ENCODE measurements around the gene MTMR1.
A peak's percentile ranks its signal among the peaks of the same experiment; 100 is the strongest.

Gene MTMR1

GRCh38 chrX:150762258-150763165, 69.3 kb downstream of the MTMR1 start:
- no peak for DNase-seq (ENCODE audit: low spot score)

DNA sequence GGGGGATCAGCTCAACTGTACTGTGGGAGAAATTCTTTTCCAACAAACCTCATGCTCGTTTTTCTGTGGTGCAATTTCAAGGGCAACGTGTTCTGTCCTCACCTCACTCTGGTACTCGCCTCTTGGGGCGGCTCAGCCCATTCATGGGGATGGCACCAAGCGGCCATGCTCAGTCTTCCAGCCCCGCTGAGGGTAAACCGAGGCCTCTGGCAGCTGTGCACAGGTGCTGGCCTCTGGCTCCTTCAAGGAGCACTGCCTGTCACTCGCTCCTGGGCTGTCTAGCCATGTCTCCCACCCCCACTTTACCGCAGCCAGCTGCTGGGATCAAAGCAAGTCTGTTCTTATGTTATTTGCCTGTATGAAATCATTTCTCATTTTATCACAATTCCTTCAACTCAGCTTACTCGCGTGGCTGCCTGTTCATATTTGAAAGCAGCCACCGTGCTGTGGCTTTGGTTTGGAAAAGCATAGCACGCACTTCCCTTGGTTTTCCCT, 70.2 kb downstream of the MTMR1 start:
- no peak for DNase-seq (ENCODE audit: low spot score)

DNA sequence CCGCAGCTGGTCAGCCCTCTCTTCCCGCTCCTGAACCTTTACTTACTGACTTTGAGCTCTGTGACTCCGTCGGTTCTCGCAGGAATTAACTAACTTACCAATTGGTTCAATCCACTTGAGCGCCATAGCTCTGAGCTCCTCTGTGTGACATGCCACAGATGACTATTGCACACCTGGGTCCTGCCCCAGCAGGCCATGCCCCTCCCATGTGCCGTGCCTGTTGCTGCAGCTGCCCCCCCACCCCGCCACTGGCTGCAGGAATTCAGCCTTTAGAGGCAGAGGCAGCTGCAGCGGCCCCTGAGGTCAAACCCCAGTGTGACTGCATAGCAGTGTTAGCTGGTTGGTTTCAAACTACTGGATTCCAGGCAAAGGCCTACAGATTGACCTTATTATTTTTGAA, 70.6 kb downstream of the MTMR1 start:
- no peak for DNase-seq (ENCODE audit: low spot score)

DNA sequence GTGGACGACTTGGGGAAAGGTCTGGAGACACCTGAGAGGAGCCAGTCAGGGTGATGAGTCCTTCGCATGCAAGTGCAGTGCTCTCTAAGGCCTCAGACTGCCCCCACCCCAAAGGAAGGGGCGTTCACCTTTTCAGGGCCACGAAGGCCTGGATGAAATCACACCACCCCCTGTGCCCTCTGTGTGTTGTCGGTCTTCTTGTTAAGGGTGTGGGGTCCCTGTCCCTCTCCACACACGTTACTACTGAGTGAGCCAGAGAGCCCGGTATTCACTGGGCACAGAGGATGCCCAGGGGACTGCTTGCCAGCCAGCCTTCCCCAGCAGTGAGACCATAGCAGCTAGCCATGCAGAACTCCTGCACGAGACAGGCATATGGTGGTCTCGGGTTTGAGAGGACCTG, 72.0 kb downstream of the MTMR1 start:
- DNase-seq (ENCODE audit: low spot score): no peak

- DNase-seq (ENCODE audit: low spot score): no peak
Measured at GRCh38 chrX:150765782-150766350, 72.7 kb downstream of the MTMR1 start.

- no peak for DNase-seq (ENCODE audit: low spot score)
Measured at GRCh38 chrX:150766351-150767044, 73.3 kb downstream of the MTMR1 start.

DNA sequence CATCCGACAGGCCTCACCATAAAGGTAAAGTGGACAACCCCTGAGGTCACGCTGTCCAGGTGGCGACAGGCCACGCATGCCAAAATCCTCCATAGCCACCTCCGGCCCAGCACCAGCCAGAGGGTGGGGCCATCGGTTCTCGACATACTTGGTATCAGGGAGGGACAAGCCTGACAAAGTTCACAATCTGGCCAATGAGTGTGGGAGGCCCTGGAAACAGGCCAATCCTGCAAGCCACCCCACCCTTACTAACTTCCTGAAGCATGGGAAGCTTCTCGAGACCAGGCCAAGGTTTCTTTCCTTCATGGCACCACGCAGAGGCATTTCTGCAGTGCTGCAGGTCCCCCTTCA, 73.8 kb downstream of the MTMR1 start:
- no peak for DNase-seq (ENCODE audit: low spot score)

DNA sequence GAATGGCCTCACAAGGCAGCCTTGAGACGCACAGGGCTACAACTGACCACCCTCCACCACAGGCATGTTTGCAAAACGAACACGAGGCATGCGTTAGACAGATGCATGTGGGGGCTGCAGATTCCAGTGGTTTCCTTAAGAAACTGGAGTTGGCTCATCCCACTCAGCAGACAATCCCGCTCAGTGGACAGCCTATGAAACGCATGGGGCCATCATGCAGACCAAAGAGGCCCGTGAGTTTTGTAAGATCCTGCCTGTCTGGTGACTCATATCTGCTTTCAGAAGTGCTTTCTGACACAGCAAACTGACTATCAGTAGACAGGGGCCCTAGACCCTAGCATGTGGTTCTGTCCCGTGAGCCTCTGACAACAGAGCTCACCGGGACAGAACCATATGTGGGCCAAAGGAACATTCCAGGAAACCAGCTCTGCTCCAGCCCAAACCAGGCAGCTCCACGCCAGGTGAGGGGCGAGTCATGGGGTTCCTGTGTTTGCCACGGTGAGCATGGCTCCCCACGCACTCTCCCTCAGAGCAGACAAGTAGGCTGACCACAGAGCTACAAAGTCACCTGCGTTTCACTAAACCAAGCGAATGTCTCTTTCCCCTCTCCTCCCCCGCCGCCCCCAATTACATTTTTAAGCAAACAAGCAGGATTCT, 74.4 kb downstream of the MTMR1 start:
- DNase-seq (ENCODE audit: low spot score): no peak

GRCh38 chrX:150768132-150768485, 74.9 kb downstream of the MTMR1 start:
- no peak for DNase-seq (ENCODE audit: low spot score)

DNA sequence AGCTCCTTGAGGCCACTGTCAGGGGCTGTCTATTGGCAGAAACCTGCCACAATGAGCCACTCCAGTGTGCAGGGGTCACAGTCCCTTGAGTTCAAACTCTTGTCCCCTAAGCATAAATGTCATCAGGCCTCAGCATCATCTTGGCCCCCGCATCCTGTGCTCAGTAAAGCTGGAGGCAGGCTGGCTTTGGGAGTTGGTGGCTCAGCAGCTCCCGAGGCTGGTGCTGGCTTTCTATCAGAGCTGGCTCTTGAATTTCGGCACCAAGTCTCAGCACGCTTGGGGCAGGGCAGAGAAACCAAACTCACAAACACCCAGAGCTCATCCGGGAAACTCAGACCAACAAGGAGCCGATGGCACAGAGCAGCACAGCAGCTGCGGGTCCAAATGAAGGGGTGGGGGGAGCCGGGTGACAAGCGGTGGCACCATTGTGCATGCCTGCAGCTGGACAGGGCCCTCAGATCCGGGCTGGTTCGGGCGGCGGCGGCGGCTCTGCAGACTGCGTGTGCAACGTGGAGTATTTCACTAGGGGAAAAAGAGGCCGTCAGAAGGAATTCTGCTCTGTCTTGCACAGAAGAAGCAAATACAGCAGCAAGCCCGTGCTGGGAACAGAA, 75.5 kb downstream of the MTMR1 start:
- no peak for DNase-seq (ENCODE audit: low spot score)

GRCh38 chrX:150769408-150769807, 76.2 kb downstream of the MTMR1 start:
- no peak for DNase-seq (ENCODE audit: low spot score)

DNA sequence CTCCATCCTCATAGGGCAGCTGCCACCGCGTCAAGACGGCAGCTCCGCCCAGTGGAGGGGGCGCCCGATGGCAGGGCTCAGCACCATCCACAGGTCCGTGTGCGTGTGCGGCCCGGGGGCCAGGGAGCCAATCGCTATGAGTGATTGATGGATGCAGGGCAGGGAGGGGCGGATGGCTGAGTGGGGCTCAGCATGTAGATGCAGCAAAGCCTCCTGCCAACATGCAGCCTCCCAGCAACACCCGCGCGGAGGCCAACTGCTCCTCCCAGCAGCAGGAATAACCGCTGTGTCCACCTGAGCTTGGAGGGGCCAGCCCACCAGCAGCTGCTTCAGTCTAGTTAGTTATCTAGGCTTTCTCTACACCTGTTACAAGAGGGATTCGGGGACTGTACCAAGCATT, 77.4 kb downstream of the MTMR1 start:
- no peak for DNase-seq (ENCODE audit: low spot score)

GRCh38 chrX:150771116-150771515, 77.9 kb downstream of the MTMR1 start:
- DNase-seq (ENCODE audit: low spot score): no peak

DNA sequence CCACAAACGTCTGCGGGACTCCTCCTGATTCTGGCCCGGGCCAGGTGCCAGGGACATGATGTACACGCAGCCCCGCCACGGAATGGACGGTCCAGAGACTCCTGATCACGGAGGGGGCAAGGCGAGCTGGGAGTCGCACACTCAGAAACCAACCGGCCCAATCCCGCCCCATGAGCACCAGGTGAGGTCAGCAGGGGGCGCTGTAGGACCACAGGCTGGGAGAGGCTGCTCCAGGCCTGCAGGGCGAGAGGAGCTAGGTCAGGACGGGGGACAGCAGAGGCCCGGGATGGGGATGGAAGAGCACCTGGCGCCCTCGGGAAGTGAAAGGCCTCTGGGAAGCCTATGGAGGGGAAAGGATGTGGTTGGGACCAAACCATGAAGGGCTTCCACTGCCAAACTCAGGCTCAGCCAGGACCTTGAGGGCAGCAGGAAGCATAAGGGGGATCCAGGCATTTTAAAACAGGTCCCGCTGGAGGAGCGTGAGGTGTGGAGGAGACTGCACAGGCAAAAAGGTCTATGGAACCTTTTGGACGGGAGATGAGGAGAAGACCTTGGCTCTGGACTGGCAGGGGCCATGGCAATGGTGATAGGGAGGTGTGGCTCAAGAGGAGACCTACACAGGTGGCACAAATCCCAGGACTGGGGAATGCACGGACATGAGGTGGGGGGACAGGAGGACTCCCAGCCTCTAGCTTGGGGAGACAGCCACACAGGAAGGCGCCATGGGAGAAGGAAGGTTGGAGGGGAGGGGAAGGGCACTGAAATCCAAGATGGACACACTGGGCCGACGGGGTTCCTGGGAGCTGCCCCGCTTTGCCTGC, 79.2 kb downstream of the MTMR1 start:
- peak; percentile 60 for DNase-seq (ENCODE audit: low spot score)

DNA sequence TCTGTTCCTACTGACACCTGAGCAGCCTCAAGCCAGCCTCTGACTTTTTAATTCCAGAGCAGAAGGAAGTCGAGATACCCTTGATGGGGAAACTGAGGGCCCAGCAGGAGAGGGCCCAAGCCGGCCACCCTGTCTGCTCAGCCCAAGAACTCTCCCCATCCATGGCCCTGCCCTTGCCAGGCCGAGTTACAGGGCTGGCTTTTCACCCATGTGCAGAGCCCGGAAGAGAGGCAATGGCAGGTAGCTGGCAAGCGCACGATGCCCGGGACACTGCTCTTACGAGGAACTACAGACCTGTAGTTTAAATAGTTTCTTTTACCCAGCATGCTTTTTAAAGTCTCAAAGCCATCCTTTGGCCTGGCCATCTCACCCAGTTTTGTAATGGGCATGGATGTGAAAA, 79.9 kb downstream of the MTMR1 start:
- no peak for DNase-seq (ENCODE audit: low spot score)

DNA sequence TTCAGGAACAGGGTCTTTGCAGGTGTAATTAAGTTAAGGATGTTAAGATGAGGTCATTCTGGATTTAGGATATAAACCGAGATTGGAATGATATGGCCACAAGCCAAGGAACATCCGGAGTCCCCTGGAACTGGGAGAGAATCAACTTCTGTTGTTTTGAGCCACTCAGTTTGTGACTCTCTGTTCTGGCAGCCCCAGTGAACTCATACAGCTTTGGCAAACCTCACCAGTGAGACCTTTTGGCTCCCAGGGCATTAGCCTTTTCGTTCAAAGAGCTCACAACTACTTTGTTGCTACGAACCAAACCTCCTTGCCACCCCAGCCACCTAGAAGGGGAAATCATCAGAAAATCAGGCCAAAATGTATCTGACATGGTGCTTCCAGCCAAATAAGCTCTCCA, 80.4 kb downstream of the MTMR1 start:
- DNase-seq (ENCODE audit: low spot score): no peak

- no peak for DNase-seq (ENCODE audit: low spot score)
Measured at GRCh38 chrX:150774798-150775568, 81.8 kb downstream of the MTMR1 start.

GRCh38 chrX:150775569-150776350, 82.6 kb downstream of the MTMR1 start:
- DNase-seq (ENCODE audit: low spot score): no peak

DNA sequence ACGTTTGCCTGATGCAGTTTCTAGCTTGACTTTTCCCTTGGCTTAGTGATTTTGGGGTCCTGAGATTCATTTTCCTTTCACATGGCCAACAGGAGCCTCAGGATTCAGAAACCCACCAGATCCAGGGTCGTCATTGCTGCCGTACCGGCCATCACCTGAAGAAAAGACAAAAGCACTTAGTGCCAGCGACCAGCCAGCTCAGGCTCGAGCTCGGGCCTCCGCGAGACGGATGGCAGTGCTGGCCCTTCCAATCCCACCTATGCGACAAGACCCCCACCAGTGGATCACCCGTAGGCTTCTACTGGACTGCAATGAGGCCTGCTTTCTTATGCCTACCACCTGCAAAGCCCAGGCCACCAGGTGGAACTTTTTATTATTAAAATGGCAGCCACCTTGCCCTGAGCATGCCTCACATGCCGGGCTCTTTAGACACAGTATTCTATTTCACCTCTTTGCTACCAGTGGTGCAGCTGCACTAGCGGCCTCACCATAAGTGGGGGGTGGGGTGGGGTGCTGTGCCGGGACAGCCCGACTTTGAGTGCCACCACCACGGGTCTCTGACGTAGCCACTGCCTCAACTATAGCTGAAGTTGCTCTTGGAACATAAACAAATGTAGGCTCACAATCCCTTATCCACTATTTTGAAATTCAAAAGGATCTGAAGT, 84.3 kb downstream of the MTMR1 start:
- no peak for DNase-seq (ENCODE audit: low spot score)
